ENCODE data around the gene ITPKC.
A peak's percentile ranks its signal among the peaks of the same experiment; 100 is the strongest.

Gene ITPKC

DNA sequence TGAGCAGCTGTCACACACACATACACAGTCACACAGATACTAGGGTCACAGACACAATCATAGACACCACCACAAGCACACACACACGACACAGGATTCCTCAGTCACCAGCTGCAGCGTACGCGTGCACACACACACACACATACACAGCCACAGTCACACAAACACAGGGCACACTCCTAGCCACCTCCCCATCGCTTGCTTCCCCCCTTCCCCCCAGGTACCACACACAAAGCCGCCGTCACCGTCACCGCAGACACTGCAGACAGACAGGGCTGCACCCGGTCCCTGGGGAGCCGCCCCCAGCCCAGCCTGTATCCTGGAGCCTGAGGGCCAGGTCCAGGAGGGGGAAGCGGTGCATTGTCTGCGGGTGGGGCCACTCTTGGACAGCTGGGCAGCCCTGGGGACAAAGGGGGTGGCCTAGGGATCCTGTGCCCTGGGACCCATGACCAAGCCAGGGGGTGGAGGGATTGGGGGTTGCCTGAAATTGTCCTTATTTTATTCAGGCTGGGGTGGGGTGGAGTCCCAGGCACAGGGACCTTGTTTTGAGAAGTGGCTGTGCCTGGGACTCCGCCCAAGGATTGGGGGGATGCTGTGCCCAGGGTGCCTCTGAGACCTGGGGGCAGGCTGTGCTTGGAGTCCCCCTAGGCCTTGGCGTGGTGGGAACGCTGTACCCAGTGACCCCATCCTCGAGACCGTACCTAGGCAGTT is 27.4 kb upstream of the ITPKC start:
- CTCF ChIA-PET: no interaction called here
- TF ChIP-seq, protein P1, sequence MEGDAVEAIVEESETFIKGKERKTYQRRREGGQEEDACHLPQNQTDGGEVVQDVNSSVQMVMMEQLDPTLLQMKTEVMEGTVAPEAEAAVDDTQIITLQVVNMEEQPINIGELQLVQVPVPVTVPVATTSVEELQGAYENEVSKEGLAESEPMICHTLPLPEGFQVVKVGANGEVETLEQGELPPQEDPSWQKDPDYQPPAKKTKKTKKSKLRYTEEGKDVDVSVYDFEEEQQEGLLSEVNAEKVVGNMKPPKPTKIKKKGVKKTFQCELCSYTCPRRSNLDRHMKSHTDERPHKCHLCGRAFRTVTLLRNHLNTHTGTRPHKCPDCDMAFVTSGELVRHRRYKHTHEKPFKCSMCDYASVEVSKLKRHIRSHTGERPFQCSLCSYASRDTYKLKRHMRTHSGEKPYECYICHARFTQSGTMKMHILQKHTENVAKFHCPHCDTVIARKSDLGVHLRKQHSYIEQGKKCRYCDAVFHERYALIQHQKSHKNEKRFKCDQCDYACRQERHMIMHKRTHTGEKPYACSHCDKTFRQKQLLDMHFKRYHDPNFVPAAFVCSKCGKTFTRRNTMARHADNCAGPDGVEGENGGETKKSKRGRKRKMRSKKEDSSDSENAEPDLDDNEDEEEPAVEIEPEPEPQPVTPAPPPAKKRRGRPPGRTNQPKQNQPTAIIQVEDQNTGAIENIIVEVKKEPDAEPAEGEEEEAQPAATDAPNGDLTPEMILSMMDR (conservative IDR thresholded peaks at IDR 0.05; ENCODE audit: low read depth): no peak
- DNase-seq (ENCODE audit: low spot score): no peak
- H3K27ac ChIP-seq: peak overlapping the region; percentile 94
- POLR2A ChIA-PET (ENCODE audit: low non-redundant PET): no interaction called here

DNA sequence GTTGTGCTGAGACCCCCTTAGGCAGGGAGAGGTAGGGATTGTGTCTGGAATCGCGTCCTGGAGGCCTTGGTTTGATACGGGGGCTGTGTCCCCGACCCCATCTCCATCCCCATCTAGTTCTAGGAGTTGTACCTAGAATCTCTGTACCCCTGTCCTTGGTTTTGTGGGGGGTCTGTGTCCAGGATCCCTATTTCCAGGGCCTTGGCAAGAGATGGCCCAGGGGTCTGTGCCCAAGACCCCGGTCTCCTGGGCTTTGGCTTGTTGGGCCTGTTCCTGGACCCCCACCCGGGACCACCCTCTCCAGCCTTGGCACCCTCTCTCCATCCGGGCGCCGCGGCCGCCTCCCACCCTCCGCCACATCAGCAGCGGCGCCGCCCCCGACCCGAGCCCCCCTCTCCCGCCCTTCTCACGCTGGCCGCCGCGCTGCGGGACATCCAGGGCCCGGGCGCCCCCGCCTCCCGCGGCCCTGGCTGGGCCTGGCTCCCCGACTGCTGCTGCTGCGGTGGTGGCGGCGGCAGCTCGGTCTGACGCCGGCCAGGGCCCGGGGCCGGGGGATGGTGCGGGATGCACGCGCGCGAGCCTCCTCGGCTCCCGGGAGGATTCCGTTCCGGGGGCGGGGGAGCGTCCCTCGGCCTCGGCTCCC is 26.7 kb upstream of the ITPKC start, which contains the start of gene NUMBL:
Gene NUMBL (minus strand): TSS at position 602 of the 643 bp plus-strand sequence. CDS start 168 bp downstream, at position 434.
- no peak for DNase-seq (ENCODE audit: low spot score)
- POLR2A ChIA-PET (ENCODE audit: low non-redundant PET): no interaction called here
- H3K27ac ChIP-seq: peak within 1 kb of the TSS; percentile 94
- CTCF ChIA-PET: no interaction called here
- TF ChIP-seq, protein P1 (conservative IDR thresholded peaks at IDR 0.05; ENCODE audit: low read depth): no peak

DNA sequence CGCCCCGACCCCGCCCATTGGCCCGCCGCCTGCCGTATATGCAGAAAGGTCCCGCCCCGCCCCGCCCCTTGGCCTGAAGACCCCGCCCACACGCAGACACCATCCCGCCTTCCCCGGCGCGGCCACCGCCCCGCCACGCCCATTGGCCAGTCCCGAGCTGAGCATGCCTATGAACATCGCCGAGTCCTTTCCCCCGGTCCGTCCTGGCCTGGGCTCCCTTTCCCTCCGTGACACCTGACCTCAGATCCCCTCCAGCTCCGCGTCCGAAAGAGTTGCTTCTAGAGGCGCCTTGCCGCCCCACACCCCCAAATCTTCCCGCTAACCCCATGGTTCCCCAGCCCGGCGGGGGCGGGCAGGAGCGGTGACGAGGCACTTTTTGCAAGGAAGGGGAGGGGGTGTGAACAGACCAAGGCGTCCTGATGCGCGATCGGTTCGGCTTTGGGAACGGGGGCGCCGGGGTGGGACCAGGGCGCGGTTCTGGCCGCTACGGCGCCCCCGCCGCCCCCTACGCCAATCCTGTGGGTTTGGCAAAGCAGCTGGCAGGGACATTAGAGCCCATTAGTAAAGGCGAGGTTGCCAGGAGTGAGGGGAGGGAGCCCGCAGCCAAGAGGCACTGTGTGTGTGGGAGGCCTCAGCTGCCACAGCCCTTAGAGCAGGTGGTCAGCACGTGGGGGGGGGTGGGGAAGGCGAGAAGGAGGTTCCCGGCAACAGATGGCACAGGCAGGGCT is 26.1 kb upstream of the ITPKC start:
- ChIA-PET POLR2A (ENCODE audit: low non-redundant PET) (interaction anchor here (0.5 kb wide), 1 partner anchor 78 kb away, joined by 3 read pairs; no protein-coding TSS in a partner anchor), CTCF (interaction anchor here (1.0 kb wide), 1 partner anchor 11 kb away, joined by 3 read pairs; no protein-coding TSS in a partner anchor)
- DNase-seq (ENCODE audit: low spot score): peak; percentile 97
- TF ChIP-seq, protein P1 (conservative IDR thresholded peaks at IDR 0.05; ENCODE audit: low read depth): no peak
- H3K27ac ChIP-seq: peak overlapping the region; percentile 94

DNA sequence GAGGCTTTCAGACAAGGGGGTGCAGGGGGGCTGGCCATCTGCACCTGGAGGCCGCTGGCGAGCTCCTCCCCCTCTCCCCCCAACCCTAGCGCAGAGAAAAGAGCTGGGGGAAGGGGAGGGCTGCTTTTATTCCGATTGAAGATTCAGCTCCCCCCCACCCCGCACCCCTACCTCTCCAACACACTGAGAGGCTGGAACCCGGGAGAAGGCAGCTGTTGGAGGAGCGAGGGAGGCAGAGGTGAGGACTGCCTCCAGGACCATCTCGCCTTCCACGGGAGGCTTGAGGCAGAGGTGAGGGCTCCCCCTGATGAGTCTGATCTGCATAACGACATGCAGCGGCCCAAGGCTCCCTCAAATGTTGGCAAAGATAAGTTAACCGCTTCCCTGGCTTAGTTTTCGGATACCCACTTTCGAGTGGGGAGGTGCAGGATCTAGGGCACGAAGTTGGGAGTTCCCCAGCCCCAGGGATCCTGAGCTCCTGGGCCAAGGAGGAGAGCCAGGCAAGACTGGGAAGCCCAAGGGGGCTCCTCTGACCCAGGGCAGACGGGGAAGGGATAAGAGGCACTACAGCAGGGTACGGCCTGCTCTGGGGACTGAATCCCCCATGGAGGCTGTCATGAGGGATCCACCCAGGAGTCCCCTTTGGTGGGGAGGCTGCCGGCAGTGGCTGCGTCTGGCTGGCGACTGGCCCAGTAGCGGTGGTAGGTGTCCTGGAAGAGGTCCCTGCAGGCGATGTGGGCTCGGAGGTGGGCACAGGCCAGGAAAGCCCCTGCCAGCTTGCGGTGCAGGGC is 25.3 kb upstream of the ITPKC start:
- CTCF ChIA-PET: interaction anchor here (1.0 kb wide), 1 partner anchor 11 kb away, joined by 3 read pairs; no protein-coding TSS in a partner anchor
- no peak for DNase-seq (ENCODE audit: low spot score)
- TF ChIP-seq, protein P1 (conservative IDR thresholded peaks at IDR 0.05; ENCODE audit: low read depth): no peak
- POLR2A ChIA-PET (ENCODE audit: low non-redundant PET): interaction anchor here (0.5 kb wide), 1 partner anchor 79 kb away, joined by 3 read pairs; no protein-coding TSS in a partner anchor
- peak overlapping the region; percentile 94 for H3K27ac ChIP-seq

DNA sequence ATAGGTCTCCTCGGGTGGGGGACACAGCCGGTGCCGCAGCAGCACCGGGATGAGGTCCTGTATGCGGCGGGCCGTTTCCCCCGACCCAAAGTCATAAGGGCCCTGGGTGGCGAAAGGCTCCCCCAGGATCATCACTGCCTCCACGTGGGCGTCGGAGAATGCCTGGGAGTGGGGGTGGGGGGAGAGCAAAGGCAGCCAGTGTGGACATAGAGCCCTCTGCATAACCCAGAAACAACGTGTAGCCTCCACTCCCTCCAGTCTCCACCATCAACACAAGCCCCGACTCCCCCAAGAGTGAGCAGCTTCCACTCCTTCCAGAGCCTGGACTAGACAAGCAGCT is 24.7 kb upstream of the ITPKC start:
- no peak for DNase-seq (ENCODE audit: low spot score)
- TF ChIP-seq, protein P1 (conservative IDR thresholded peaks at IDR 0.05; ENCODE audit: low read depth): no peak
- CTCF ChIA-PET: no interaction called here
- H3K27ac ChIP-seq: peak overlapping the region; percentile 94
- POLR2A ChIA-PET (ENCODE audit: low non-redundant PET): no interaction called here
